HepG2 (cell line): ENCODE data around the gene RAB11FIP5. TPM values are rescaled to one million over a fixed set of nuclear protein-coding genes. Genes with fewer than 3 reads are reported as not detected.
A peak's percentile ranks its signal among the peaks of the same experiment; 100 is the strongest.

Experiments used
- ARID5B ChIP-seq: IDR thresholded peaks from 2 replicates; pipeline ENCODE4 v1.4.0; 2020; ENCODE audit warnings: mild to moderate bottlenecking, missing genetic modification reagents
- NFKB2 ChIP-seq: sonication (generic); formaldehyde crosslinking; IDR thresholded peaks from 2 replicates; pipeline ENCODE4 v1.4.0; 2020; ENCODE audit warnings: missing genetic modification reagents, borderline replicate concordance
- PAWR ChIP-seq: sonication (generic); formaldehyde crosslinking; IDR thresholded peaks from 2 replicates; pipeline ENCODE4 v1.4.0; 2020; ENCODE audit warnings: missing genetic modification reagents, mild to moderate bottlenecking, borderline replicate concordance
- REPIN1 ChIP-seq: sonication (generic); formaldehyde crosslinking; IDR thresholded peaks from 2 replicates; pipeline ENCODE4 v1.8.0; 2022; ENCODE audit warnings: missing genetic modification reagents, low read depth, mild to moderate bottlenecking, borderline replicate concordance
- SPEN ChIP-seq: sonication (generic); formaldehyde crosslinking; IDR thresholded peaks from 2 replicates; pipeline ENCODE4 v1.5.1; 2020; ENCODE audit warnings: low read depth, mild to moderate bottlenecking, missing genetic modification reagents
- ZBTB40 ChIP-seq, 2 experiments: fragments of 450-650 bp in 1 of 2; sonication (generic) in 1 of 2; formaldehyde crosslinking in 1 of 2; IDR thresholded peaks; 2 replicates each; pipeline versions ENCODE4 v1.6.1 to v1.8.0; 2016 to 2022; ENCODE audit warnings: antibody characterized with exemption in 1 of 2, mild to moderate bottlenecking in 1 of 2, missing genetic modification reagents in 1 of 2
- polyA plus RNA-seq, 8 experiments: library from polyadenylated mRNA; depleted of rRNA in 3 of 8; stranded (reverse) in 7 of 8; unstranded in 1 of 8; fragments of >200 nt; fragmentation: Illumina TruSeq in 4 of 8; extraction: Trizol in 4 of 8; gene quantifications; 2 replicates each; pipeline versions ENCODE4 v1.2.1 to v1.2.3, GENCODE V29; 2011 to 2016; ENCODE audit warnings: low read depth in 4 of 8, missing spikeins in 1 of 8, mixed read lengths in 1 of 8; ENCODE audit not compliant: insufficient read depth in 1 of 8
- total RNA-seq, 5 experiments: library from RNA; depleted of rRNA; stranded (reverse); fragments of >200 nt; fragmentation: Illumina TruSeq; extraction: Trizol; gene quantifications; 2 replicates each; pipeline ENCODE4 v1.2.3, GENCODE V29; 2016; ENCODE audit warnings: low read depth in 1 of 5
- TF ChIP-seq, protein P1 (sequence below): sonication (generic); formaldehyde crosslinking; IDR thresholded peaks from 2 replicates; pipeline ENCODE4 v1.9.0; 2022; ENCODE audit warnings: missing genetic modification reagents, mild to moderate bottlenecking, borderline replicate concordance

Gene RAB11FIP5
- total and polyA plus RNA-seq, 2 of the 13 experiments (the other 11 are each of a cell fraction or from before 2014, with no cell fraction given) = 9.4 to 22.9 TPM

GRCh38 chr2:73043929-73044832 is 68.6 kb downstream of the RAB11FIP5 start (continued):
- TF ChIP-seq, protein P1, sequence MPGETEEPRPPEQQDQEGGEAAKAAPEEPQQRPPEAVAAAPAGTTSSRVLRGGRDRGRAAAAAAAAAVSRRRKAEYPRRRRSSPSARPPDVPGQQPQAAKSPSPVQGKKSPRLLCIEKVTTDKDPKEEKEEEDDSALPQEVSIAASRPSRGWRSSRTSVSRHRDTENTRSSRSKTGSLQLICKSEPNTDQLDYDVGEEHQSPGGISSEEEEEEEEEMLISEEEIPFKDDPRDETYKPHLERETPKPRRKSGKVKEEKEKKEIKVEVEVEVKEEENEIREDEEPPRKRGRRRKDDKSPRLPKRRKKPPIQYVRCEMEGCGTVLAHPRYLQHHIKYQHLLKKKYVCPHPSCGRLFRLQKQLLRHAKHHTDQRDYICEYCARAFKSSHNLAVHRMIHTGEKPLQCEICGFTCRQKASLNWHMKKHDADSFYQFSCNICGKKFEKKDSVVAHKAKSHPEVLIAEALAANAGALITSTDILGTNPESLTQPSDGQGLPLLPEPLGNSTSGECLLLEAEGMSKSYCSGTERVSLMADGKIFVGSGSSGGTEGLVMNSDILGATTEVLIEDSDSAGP = no peak
- TF ChIP-seq PAWR (CRISPR knock-in tag) (no peak), SPEN (peak; percentile 72; the same call in 1 of the 2 replicates), ZBTB40 (IDR thresholded peaks at IDR 0.05) (no peak), ZBTB40 (CRISPR knock-in tag; IDR thresholded peaks at IDR 0.05) (0 out of 2 replicates have a peak, but pooled peaks have one; percentile 14), ARID5B (peak; percentile 37; the same call in 1 of the 2 replicates), REPIN1 (CRISPR knock-in tag) (peak; percentile 58; the same call in 1 of the 2 replicates), NFKB2 (CRISPR knock-in tag) (peak; percentile 60; the same call in 1 of the 2 replicates)
